ENCODE data around the gene SGSM1. TPM values are rescaled to one million over a fixed set of nuclear protein-coding genes. Genes with fewer than 3 reads are reported as not detected.

SGSM1 gene
- total RNA-seq, 2 donors from 2014 or later: 3.6 to 4.6 TPM

- H3K9me3 ChIP-seq: no peaks in the 10 kb centered on the region
- 43 to 63% methylated on average over 7 to 12 of the region's 12 CpGs for WGBS, 2 donors
- no peaks in the 10 kb centered on the region for H3K36me3 ChIP-seq (replicated peaks in 1 of 2; ENCODE audit: insufficient read depth in 1 of 2, low read depth in 2 of 2)
- ATAC-seq: peak; percentile 15
- no peak overlapping the region for H3K4me3 ChIP-seq
- TF ChIP-seq CTCF (IDR thresholded peaks at IDR 0.05): no peak
- TF ChIP-seq POLR2A (IDR thresholded peaks at IDR 0.05): no peak
- peak overlapping the region in 2 of 4 donors; percentile 44 to 50 for H3K27ac ChIP-seq
- H3K27me3 ChIP-seq: no peaks in the 10 kb centered on the region
- peak in 2 of 4 donors; percentile 33 to 37 for DNase-seq
- intact Hi-C loops (cut with DNase I): no loop called here
- H3K4me1 ChIP-seq: peaks cover 38% of the 10 kb centered on the region
Measured at GRCh38 chr22:24969560-24970301, 163.7 kb downstream of the SGSM1 start.

GRCh38 chr22:24972369-24972768 lies 166.4 kb downstream of the SGSM1 start:
- intact Hi-C loops (cut with DNase I): no loop called here

GRCh38 chr22:24973872-24974271 lies 167.9 kb downstream of the SGSM1 start:
- TF ChIP-seq POLR2A (IDR thresholded peaks at IDR 0.05): no peak
- no peak for TF ChIP-seq CTCF (IDR thresholded peaks at IDR 0.05)
- Histone ChIP-seq H3K4me3 (no peak overlapping the region), H3K9me3 (no peaks in the 10 kb centered on the region), H3K4me1 (peaks cover 31% of the 10 kb centered on the region), H3K36me3 (replicated peaks in 1 of 2; ENCODE audit: insufficient read depth in 1 of 2, low read depth in 2 of 2) (no peaks in the 10 kb centered on the region), H3K27ac (no peak overlapping the region), H3K27me3 (no peaks in the 10 kb centered on the region)
- intact Hi-C loops (cut with DNase I): no loop called here
- ATAC-seq: peak; percentile 19
- 38 to 54% methylated on average over 5 to 6 of the region's 6 CpGs for WGBS, 2 donors
- no peak for DNase-seq

More at GRCh38 chr22:24972369-24972768, 166.4 kb downstream of the SGSM1 start:
- no peak for TF ChIP-seq POLR2A (IDR thresholded peaks at IDR 0.05)
- no peak for TF ChIP-seq CTCF (IDR thresholded peaks at IDR 0.05)
- DNase-seq: no peak
- Histone ChIP-seq H3K36me3 (replicated peaks in 1 of 2; ENCODE audit: insufficient read depth in 1 of 2, low read depth in 2 of 2) (no peaks in the 10 kb centered on the region), H3K27me3 (no peaks in the 10 kb centered on the region), H3K4me3 (no peak overlapping the region), H3K27ac (no peak overlapping the region), H3K9me3 (no peaks in the 10 kb centered on the region), H3K4me1 (peaks cover 30% of the 10 kb centered on the region)
- ATAC-seq: no peak
- WGBS, 2 donors: 90 to 96% methylated on average over 2 of the region's 2 CpGs

- DNase-seq: no peak
- Histone ChIP-seq H3K4me3 (no peak overlapping the region), H3K9me3 (no peaks in the 10 kb centered on the region), H3K27ac (no peak overlapping the region), H3K36me3 (replicated peaks in 1 of 2; ENCODE audit: insufficient read depth in 1 of 2, low read depth in 2 of 2) (no peaks in the 10 kb centered on the region), H3K4me1 (peaks cover 24% of the 10 kb centered on the region), H3K27me3 (no peaks in the 10 kb centered on the region)
- TF ChIP-seq CTCF (IDR thresholded peaks at IDR 0.05): no peak
- no peak for TF ChIP-seq POLR2A (IDR thresholded peaks at IDR 0.05)
- intact Hi-C loops (cut with DNase I): no loop called here
- WGBS, 2 donors: 90 to 95% methylated on average over 4 to 5 of the region's 5 CpGs
- ATAC-seq: no peak
Measured at GRCh38 chr22:24975125-24975640, 169.2 kb downstream of the SGSM1 start.
